Lung (tissue), 12 donors: ENCODE measurements around the gene HECTD1. TPM values are rescaled to one million over a fixed set of nuclear protein-coding genes. Genes with fewer than 3 reads are reported as not detected.
A peak's percentile ranks its signal among the peaks of the same experiment; 100 is the strongest.

ENCODE experiments used
- ATAC-seq: fragments of 200-7000 bp; cut with Tn5 transposase; one replicate; pipeline ENCODE4 v1.9.1; 2020; ENCODE audit warnings: moderate number of reproducible peaks; ENCODE audit not compliant: insufficient read depth, low FRiP score
- DNase-seq, 3 donors: peaks; one replicate each; pipeline ENCODE4 v3.0.0-alpha.2; 2013 to 2017
- H3K27ac ChIP-seq, 2 donors: one replicate each; pipeline ENCODE4 v1.5.1; 2013; ENCODE audit warnings: mild to moderate bottlenecking in 2 of 2, moderate library complexity in 2 of 2, control low read depth in 1 of 2, inconsistent platforms in 1 of 2, low read depth in 1 of 2, low read length in 1 of 2
- H3K27me3 ChIP-seq, 3 donors: one replicate each; pipeline ENCODE4 v1.5.1; 2013; ENCODE audit warnings: low read length in 2 of 3; ENCODE audit not compliant: control insufficient read depth in 3 of 3, insufficient read depth in 3 of 3
- H3K36me3 ChIP-seq, 4 donors: one replicate each; pipeline ENCODE4 v1.5.1; 2013; ENCODE audit warnings: low read length in 4 of 4, mild to moderate bottlenecking in 1 of 4, moderate library complexity in 1 of 4; ENCODE audit not compliant: control insufficient read depth in 4 of 4, insufficient read depth in 4 of 4
- H3K4me1 ChIP-seq, 5 donors: one replicate each; pipeline ENCODE4 v1.5.1; 2013; ENCODE audit warnings: low read length in 5 of 5, mild to moderate bottlenecking in 2 of 5, moderate library complexity in 1 of 5; ENCODE audit not compliant: control insufficient read depth in 5 of 5, insufficient read depth in 5 of 5
- H3K4me3 ChIP-seq: one replicate; pipeline ENCODE4 v1.5.1; 2013; ENCODE audit warnings: mild to moderate bottlenecking, control low read depth, moderate library complexity
- H3K9ac ChIP-seq, 2 donors: one replicate each; pipeline ENCODE4 v1.5.1; 2013; ENCODE audit warnings: low read length in 2 of 2, control low read depth in 1 of 2; ENCODE audit not compliant: insufficient read depth in 1 of 2
- H3K9me3 ChIP-seq, 4 donors: one replicate each; pipeline ENCODE4 v1.5.1; 2013; ENCODE audit warnings: low read length in 3 of 4, mild to moderate bottlenecking in 1 of 4, moderate library complexity in 1 of 4; ENCODE audit not compliant: control insufficient read depth in 4 of 4, insufficient read depth in 3 of 4
- WGBS, 2 donors: extraction: QIAGEN DNeasy Blood & Tissue Kit; methylation state at CpG; one replicate each; pipeline ENCODE4 v1.1.7; 2013; 5-methylcytosine and 5-hydroxymethylcytosine counted together
- polyA plus RNA-seq, 2 donors: library from polyadenylated mRNA; stranded (reverse); fragments of 200-250 nt; gene quantifications; one replicate each; pipeline ENCODE4 v1.2.1, GENCODE V29; 2013
- total RNA-seq, 2 donors: library from RNA; depleted of rRNA in 1 of 2; stranded (reverse); fragments of >200 nt in 1 of 2; gene quantifications; one replicate each; pipeline ENCODE4 v1.2.1, GENCODE V29; 2014 to 2021
- TF ChIP-seq, protein P1 (sequence below): IDR thresholded peaks from 2 replicates; pipeline ENCODE4 v1.5.1; 2012; ENCODE audit warnings: mild to moderate bottlenecking; ENCODE audit errors: control extremely low read depth, extremely low read depth
- donor health status: control.
- donor health status: control.
- donor health status: Bipolar disorder and iron deficiency.
- donor health status: healthy.
- donor health status: DM: yes; HTN: yes; CAD: no.

HECTD1 gene
- total and polyA plus RNA-seq, 4 donors, result 44.8 to 399 (median 97.9) TPM

DNA sequence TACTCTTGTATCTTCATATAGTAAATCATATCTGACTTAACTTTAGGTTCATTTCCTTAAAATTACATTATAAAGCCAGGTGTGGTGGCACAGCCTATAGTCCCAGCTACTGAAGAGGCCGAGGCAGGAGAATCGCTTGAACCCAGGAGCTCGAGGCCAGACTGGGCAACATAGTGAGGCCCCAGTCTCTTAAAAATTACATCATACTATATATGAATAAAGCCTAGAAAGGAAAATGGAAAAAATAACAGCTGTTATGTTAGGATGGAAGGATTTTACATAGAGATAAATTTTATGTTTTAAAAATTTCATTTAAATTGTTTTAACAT, 4.2 kb downstream of the HECTD1 start:
- no peak for ATAC-seq
- H3K9ac ChIP-seq, result no peak overlapping the region
- peaks cover 2 to 21% (median 7%) of the 10 kb centered on the region in 4 donors for H3K36me3 ChIP-seq
- TF ChIP-seq, protein P1, sequence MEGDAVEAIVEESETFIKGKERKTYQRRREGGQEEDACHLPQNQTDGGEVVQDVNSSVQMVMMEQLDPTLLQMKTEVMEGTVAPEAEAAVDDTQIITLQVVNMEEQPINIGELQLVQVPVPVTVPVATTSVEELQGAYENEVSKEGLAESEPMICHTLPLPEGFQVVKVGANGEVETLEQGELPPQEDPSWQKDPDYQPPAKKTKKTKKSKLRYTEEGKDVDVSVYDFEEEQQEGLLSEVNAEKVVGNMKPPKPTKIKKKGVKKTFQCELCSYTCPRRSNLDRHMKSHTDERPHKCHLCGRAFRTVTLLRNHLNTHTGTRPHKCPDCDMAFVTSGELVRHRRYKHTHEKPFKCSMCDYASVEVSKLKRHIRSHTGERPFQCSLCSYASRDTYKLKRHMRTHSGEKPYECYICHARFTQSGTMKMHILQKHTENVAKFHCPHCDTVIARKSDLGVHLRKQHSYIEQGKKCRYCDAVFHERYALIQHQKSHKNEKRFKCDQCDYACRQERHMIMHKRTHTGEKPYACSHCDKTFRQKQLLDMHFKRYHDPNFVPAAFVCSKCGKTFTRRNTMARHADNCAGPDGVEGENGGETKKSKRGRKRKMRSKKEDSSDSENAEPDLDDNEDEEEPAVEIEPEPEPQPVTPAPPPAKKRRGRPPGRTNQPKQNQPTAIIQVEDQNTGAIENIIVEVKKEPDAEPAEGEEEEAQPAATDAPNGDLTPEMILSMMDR, result no peak
- no peaks in the 10 kb centered on the region for H3K27me3 ChIP-seq
- no peaks in the 10 kb centered on the region for H3K9me3 ChIP-seq
- DNase-seq, result no peak
- WGBS, 2 donors, result 95 to 98% methylated on average over 3 of the region's 3 CpGs
- H3K27ac ChIP-seq, result peak overlapping the region in 1 of 2 donors; percentile 14
- H3K4me3 ChIP-seq, result no peak overlapping the region
- H3K4me1 ChIP-seq, result peaks cover 0 to 20% (median 4%) of the 10 kb centered on the region in 5 donors

DNA sequence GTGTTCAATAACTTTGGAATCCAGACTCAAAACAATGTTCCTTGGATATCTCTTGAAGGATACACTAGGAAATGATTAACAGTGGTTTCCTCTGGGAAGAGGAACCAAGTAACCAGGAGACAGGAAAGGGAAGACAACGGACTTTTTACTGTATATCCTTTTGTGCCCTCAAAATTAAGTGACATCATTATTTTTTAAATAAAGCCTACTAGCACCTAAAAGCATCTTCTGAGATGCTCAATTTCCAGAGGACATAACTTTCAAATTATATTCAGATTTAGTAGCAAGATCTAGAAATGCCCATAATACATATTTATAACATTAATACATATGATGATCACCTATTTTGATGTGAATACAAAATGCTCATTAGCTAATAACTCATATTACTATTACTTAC, 6.5 kb downstream of the HECTD1 start:
- TF ChIP-seq, protein P1, result no peak
- Histone ChIP-seq H3K9me3 (no peaks in the 10 kb centered on the region), H3K27ac (no peak overlapping the region), H3K9ac (no peak overlapping the region), H3K4me3 (no peak overlapping the region), H3K36me3 (peaks cover 2 to 26% (median 8%) of the 10 kb centered on the region in 4 donors), H3K4me1 (peaks cover 0 to 18% (median 4%) of the 10 kb centered on the region in 5 donors), H3K27me3 (no peaks in the 10 kb centered on the region)
- no peak for DNase-seq
- 20 to 52% methylated on average over 1 of the region's 1 CpG for WGBS, 2 donors
- no peak for ATAC-seq

DNA sequence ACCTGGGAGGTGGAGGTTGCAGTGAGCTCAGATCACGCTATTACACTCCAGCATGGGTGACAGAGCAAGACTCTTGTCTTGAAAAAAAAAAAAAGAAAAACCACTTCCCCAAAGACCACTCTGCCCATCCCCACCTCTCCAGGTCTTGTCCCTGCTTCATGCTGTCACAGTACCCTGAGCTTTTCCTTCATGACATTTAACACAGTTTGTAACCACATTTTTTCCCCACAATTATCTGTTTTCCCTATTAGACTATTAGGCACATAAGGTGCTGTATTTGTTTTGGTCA, 6.9 kb downstream of the HECTD1 start:
- no peak for ATAC-seq
- TF ChIP-seq, protein P1, result no peak
- H3K4me1 ChIP-seq, result peaks cover 0 to 23% (median 4%) of the 10 kb centered on the region in 5 donors
- no peak for DNase-seq
- H3K27me3 ChIP-seq, result no peaks in the 10 kb centered on the region
- no peak overlapping the region for H3K9ac ChIP-seq
- H3K4me3 ChIP-seq, result no peak overlapping the region
- H3K36me3 ChIP-seq, result peaks cover 2 to 27% (median 8%) of the 10 kb centered on the region in 4 donors
- WGBS, 2 donors, result 50 to 75% methylated on average over 1 of the region's 1 CpG
- no peaks in the 10 kb centered on the region for H3K9me3 ChIP-seq
- H3K27ac ChIP-seq, result no peak overlapping the region

DNA sequence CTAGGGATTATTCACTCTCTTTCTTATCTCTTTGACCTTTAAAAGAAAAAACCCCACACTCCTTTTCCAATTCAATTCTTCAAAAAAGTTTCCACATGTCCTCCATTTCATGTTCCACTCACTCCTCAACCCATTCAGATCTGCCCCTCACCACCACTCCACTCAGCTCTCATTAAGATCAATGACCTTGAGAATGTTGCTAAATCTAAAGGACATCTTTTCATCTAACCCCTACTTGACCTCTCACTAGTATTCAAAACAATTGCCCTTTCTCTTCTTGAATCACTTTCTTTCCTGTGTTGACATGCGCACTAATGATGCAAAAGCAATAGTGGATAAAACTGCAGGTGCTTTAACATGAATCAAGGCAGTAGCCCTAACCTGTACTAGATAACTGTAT, 9.9 kb downstream of the HECTD1 start:
- peak overlapping the region in 1 of 2 donors; percentile 45 for H3K27ac ChIP-seq

More for the DNA sequence above, 9.9 kb downstream of the HECTD1 start:
- no peaks in the 10 kb centered on the region for H3K27me3 ChIP-seq
- TF ChIP-seq, protein P1, result no peak
- H3K36me3 ChIP-seq, result peaks cover 0 to 23% (median 8%) of the 10 kb centered on the region in 4 donors
- H3K9me3 ChIP-seq, result no peaks in the 10 kb centered on the region
- H3K9ac ChIP-seq, result no peak overlapping the region
- ATAC-seq, result no peak
- peaks cover 0 to 26% (median 4%) of the 10 kb centered on the region in 5 donors for H3K4me1 ChIP-seq
- no peak overlapping the region for H3K4me3 ChIP-seq
- no peak for DNase-seq
- 68 to 82% methylated on average over 1 of the region's 1 CpG for WGBS, 2 donors
